Tibial artery (tissue), 4 donors: ENCODE data around the gene CORO2A.

Experiments used
- DNase-seq, 2 donors: peaks; one replicate each; pipeline ENCODE4 v3.0.0-alpha.2; 2019
- H3K27ac ChIP-seq, 2 donors: fragments of 200-600 bp; sonication (generic) in 1 of 2; 1 replicate in 1 of 2; 2 replicates in 1 of 2; pipeline ENCODE4 v1.5.1; 2018 to 2019; ENCODE audit warnings: mild to moderate bottlenecking in 1 of 2
- H3K27me3 ChIP-seq, 2 donors: fragments of 200-600 bp; sonication (generic) in 1 of 2; one replicate each; pipeline versions ENCODE4 v1.5.1 to v1.6.0; 2016 to 2019
- H3K36me3 ChIP-seq, 3 donors: fragments of 200-600 bp; sonication (generic) in 2 of 3; one replicate each; pipeline ENCODE4 v1.5.1; 2016 to 2019; ENCODE audit warnings: mild to moderate bottlenecking in 2 of 3
- H3K4me1 ChIP-seq, 4 donors: fragments of 200-600 bp; sonication (generic) in 2 of 4; 1 replicate in 3 of 4; 2 replicates in 1 of 4; pipeline ENCODE4 v1.5.1; 2016 to 2019
- H3K4me3 ChIP-seq, 2 donors: fragments of 200-600 bp; sonication (generic) in 1 of 2; 1 replicate in 1 of 2; 2 replicates in 1 of 2; pipeline ENCODE4 v1.5.1; 2018 to 2019; ENCODE audit warnings: mild to moderate bottlenecking in 2 of 2
- H3K9me3 ChIP-seq, 3 donors: fragments of 200-600 bp; sonication (generic) in 1 of 3; one replicate each; pipeline ENCODE4 v1.5.1; 2016 to 2019
- intact Hi-C: fragments of 100-400 bp; cut with DNase I; formaldehyde crosslinking; loops from one replicate; pipeline ENCODE4 v1.15.0; 2023; ENCODE audit warnings: low total_unique reads
- TF ChIP-seq, protein P1 (sequence below), 2 experiments: fragments of 200-600 bp in 1 of 2; fragments of 450-650 bp in 1 of 2; IDR thresholded peaks; one replicate each; pipeline ENCODE4 v1.5.1; 2017 to 2019; ENCODE audit warnings: antibody characterized with exemption in 2 of 2, mild to moderate bottlenecking in 1 of 2, moderate library complexity in 1 of 2

CORO2A gene, protein sequence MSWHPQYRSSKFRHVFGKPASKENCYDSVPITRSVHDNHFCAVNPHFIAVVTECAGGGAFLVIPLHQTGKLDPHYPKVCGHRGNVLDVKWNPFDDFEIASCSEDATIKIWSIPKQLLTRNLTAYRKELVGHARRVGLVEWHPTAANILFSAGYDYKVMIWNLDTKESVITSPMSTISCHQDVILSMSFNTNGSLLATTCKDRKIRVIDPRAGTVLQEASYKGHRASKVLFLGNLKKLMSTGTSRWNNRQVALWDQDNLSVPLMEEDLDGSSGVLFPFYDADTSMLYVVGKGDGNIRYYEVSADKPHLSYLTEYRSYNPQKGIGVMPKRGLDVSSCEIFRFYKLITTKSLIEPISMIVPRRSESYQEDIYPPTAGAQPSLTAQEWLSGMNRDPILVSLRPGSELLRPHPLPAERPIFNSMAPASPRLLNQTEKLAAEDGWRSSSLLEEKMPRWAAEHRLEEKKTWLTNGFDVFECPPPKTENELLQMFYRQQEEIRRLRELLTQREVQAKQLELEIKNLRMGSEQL

DNA sequence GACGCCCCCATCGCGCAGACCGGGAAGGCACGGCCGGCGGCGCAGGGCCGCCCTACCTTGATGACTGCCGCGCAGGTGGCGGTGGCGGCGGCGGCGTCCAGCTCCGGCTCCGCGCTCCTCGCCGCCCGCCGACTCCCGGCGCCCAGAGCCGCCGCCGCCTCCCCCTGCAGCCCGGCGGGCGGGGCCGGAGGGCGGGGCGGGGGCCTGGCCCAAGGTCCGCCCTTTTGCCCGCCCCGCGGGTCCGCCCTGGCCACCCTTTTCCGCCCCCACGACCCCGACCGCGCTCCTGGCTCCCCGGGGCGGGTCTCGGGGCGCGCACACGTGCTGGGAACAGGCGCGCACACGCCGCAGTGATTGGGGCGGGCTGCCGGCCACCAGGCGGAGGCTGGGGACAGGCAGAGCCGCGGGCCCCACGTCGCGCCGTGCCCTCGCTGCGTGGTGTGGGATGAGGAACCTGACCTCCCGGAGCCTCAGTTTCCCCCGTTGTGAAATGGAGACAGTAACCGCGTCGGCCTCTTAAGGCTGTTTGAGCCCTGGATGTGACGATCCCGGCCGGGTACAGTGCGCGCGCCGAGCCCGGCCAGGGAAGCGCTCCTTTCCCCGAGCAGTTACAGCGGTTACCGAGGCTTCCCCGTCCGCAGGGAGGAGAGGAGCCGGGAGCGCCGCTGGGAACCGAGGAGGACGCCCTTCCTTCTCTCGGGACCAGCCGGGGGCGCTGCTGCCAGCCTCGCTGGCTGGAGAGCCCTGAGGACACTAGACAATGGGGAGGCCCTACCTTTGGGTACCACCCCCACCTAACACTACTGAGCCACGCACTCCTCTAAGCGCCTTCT lies at the start of gene CORO2A:
TSS of gene CORO2A (minus strand) at position 135 of the 833 bp plus-strand sequence. CDS start 34,977 bp downstream, outside the sequence.
- intact Hi-C loops = no loop called here
- peak within 1 kb of the TSS; percentile 55 to 86 for H3K4me3 ChIP-seq
- no peaks in the 10 kb centered on the region for H3K9me3 ChIP-seq
- no peaks in the 10 kb centered on the region for H3K27me3 ChIP-seq
- H3K36me3 ChIP-seq = no peaks in the 10 kb centered on the region
- TF ChIP-seq, protein P1, sequence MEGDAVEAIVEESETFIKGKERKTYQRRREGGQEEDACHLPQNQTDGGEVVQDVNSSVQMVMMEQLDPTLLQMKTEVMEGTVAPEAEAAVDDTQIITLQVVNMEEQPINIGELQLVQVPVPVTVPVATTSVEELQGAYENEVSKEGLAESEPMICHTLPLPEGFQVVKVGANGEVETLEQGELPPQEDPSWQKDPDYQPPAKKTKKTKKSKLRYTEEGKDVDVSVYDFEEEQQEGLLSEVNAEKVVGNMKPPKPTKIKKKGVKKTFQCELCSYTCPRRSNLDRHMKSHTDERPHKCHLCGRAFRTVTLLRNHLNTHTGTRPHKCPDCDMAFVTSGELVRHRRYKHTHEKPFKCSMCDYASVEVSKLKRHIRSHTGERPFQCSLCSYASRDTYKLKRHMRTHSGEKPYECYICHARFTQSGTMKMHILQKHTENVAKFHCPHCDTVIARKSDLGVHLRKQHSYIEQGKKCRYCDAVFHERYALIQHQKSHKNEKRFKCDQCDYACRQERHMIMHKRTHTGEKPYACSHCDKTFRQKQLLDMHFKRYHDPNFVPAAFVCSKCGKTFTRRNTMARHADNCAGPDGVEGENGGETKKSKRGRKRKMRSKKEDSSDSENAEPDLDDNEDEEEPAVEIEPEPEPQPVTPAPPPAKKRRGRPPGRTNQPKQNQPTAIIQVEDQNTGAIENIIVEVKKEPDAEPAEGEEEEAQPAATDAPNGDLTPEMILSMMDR (IDR thresholded peaks at IDR 0.05) = peak in 1 of 2 experiments; percentile 15
- DNase-seq = peak; percentile 37 to 72
- H3K27ac ChIP-seq = peak within 1 kb of the TSS; percentile 34 to 39
- peaks cover 0 to 21% (median 10%) of the 10 kb centered on the region in 4 donors for H3K4me1 ChIP-seq

DNA sequence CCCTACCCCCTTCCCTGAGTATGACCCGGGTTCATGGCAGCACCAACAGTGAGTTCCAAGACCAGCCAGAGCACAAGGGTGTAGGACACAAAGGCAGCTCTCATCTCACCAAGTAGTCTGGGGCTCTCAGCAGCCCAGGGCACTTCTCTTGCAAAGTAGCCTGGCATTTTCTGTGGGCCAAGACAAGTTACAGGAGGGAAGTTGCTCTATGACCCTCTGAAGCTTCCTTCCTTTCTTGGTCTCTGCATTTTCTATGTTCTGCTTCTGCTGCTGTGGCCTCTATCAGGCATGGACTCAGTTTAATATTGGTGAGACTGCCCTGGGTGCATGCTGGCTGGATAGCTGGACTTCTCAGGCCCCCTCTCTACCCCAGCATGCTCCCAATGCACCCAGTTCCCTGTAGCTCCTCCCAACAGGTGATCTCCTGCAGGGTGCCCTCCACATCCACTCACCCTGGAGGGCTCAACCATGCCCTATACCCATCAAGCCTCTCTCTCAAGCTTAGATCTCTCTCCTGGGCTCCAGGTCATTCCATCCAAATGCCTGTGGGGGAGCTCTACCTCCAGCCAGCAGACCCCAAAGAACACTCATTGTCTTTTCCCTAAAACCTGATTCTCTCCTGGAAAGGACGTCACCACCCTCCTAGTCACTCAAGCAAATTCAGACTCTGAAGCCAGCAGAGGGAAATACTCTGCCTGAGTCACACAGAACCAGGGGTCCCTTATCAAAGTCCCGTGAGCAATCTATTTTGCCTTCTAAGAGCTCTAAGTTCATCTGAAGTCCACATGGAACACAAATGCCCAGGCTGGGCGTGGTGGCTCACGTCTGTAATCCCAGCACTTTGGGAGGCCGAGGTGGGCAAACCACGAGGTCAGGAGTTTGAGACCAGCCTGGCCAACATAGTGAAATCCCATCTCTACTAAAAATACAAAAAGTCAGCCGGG lies 49.2 kb upstream of the CORO2A start:
- no peak for DNase-seq
- Histone ChIP-seq H3K4me3 (no peak overlapping the region), H3K27me3 (no peaks in the 10 kb centered on the region), H3K4me1 (peaks cover 0 to 3% (median 0%) of the 10 kb centered on the region in 4 donors), H3K27ac (no peak overlapping the region), H3K9me3 (no peaks in the 10 kb centered on the region), H3K36me3 (peaks cover 0 to 17% (median 13%) of the 10 kb centered on the region in 3 donors)
- TF ChIP-seq, protein P1 (IDR thresholded peaks at IDR 0.05) = no peak
- intact Hi-C loops = no loop called here

DNA sequence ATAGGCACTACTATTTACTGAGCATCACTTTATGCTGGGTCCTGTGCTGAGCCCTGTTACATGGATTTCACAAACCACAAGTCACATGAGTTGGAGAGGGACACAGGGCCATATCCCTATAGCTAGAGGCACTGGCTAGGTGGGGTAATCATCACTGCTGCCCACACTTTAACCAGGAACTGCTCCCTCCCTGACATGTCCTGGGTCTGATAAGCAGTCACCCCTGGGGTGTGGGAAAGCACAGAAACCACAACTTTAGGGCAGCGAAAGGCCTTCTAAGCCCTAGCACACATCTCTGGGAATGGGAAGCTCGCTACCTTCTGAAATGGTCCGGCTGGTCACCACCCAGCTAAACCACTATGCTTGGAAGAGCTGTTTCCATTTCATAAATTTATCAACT lies 48.0 kb upstream of the CORO2A start:
- no peaks in the 10 kb centered on the region for H3K27me3 ChIP-seq
- no peak for DNase-seq
- H3K36me3 ChIP-seq = peaks cover 0 to 17% (median 15%) of the 10 kb centered on the region in 3 donors
- no peak overlapping the region for H3K4me3 ChIP-seq
- peaks cover 0 to 3% (median 0%) of the 10 kb centered on the region in 4 donors for H3K4me1 ChIP-seq
- H3K27ac ChIP-seq = no peak overlapping the region
- intact Hi-C loops = no loop called here
- H3K9me3 ChIP-seq = no peaks in the 10 kb centered on the region
- TF ChIP-seq, protein P1 (IDR thresholded peaks at IDR 0.05) = no peak

DNA sequence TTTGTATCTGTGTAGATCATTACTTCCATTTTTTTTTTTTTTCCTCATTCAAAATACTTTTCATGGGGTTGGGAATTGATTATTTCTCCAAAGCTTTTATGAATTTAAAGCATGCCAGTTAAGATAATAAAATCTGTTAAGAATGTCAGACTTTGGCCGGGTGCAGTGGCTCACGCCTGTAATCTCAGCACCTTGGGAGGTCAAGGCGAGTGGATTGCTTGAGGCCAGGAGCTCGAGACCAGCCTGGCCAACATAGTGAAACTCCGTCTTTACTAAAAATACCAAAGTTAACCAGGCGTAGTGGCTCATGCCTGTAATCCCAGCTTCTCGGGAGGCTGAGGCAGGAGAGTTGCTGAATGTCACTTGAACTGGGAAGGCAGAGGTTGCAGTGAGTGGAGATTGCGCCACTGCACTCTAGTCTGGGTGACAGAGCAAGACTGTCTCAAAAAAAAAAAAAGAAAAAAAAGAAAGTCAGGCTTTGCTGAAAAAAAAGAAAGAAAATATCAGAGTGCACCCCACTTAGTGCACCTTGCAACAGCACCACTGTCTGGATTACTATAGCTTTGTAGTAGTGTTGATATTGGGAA lies 44.6 kb upstream of the CORO2A start:
- Histone ChIP-seq H3K27ac (no peak overlapping the region), H3K27me3 (no peaks in the 10 kb centered on the region), H3K36me3 (peaks cover 10 to 32% (median 21%) of the 10 kb centered on the region in 3 donors), H3K9me3 (no peaks in the 10 kb centered on the region), H3K4me1 (peaks cover 0 to 3% (median 0%) of the 10 kb centered on the region in 4 donors), H3K4me3 (no peak overlapping the region)
- TF ChIP-seq, protein P1 (IDR thresholded peaks at IDR 0.05) = no peak
- intact Hi-C loops = no loop called here
- no peak for DNase-seq
